ENCODE measurements around the gene CBR4. TPM values are rescaled to one million over a fixed set of nuclear protein-coding genes. Genes with fewer than 3 reads are reported as not detected.

CBR4 gene
- total RNA-seq, 4 donors from 2014 or later: 22.4 to 31.1 (median 26.2) TPM

DNA sequence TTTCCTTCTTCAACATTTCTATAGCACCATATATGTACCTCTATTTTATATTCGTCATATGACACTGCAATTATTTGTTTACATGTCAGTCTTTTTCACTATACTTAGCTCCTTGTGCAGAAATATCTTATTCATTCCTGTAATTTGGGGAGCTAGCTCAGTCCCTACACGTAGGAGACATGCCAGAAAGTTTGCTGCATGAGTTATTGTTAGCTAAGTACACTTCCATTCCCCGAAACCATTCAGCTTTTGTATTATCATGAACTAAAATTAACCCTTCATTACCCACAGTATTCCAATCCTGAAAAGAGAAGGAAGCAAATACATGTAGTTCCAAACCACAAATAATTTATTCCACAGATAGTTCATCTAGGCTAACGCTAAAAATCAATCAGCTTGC lies 10.2 kb downstream of the CBR4 start:
- H3K27me3 ChIP-seq: no peaks in the 10 kb centered on the region
- H3K9me3 ChIP-seq: no peaks in the 10 kb centered on the region
- H3K36me3 ChIP-seq: peaks cover 0 to 42% (median 17%) of the 10 kb centered on the region in 4 donors
- H3K4me3 ChIP-seq: no peak overlapping the region
- WGBS, 2 donors (ENCODE audit: low coverage in 1 of 2): 45 to 57% methylated on average over 4 of the region's 4 CpGs
- H3K4me1 ChIP-seq: no peaks in the 10 kb centered on the region
- intact Hi-C loops (cut with DNase I; ENCODE audit: low total_unique reads): no loop called here
- in situ Hi-C loops (cut with MboI; ENCODE audit: low pct_ligation_motif_present in 1 of 4, low pct_unique_long_range_greater_than_20kb in 1 of 4, low sequenced_read_pairs in 3 of 4): loop anchor here in 3 of 4 donors (25.0 kb wide), 1 partner anchor 487 kb away; no protein-coding TSS in a partner anchor
- no peak for TF ChIP-seq POLR2A (IDR thresholded peaks at IDR 0.05)
- no peak for TF ChIP-seq POLR2AphosphoS5 (IDR thresholded peaks at IDR 0.05)
- TF ChIP-seq EP300 (IDR thresholded peaks at IDR 0.05; ENCODE audit: low read depth): no peak
- TF ChIP-seq, protein P1, sequence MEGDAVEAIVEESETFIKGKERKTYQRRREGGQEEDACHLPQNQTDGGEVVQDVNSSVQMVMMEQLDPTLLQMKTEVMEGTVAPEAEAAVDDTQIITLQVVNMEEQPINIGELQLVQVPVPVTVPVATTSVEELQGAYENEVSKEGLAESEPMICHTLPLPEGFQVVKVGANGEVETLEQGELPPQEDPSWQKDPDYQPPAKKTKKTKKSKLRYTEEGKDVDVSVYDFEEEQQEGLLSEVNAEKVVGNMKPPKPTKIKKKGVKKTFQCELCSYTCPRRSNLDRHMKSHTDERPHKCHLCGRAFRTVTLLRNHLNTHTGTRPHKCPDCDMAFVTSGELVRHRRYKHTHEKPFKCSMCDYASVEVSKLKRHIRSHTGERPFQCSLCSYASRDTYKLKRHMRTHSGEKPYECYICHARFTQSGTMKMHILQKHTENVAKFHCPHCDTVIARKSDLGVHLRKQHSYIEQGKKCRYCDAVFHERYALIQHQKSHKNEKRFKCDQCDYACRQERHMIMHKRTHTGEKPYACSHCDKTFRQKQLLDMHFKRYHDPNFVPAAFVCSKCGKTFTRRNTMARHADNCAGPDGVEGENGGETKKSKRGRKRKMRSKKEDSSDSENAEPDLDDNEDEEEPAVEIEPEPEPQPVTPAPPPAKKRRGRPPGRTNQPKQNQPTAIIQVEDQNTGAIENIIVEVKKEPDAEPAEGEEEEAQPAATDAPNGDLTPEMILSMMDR (IDR thresholded peaks at IDR 0.05): no peak
- DNase-seq: no peak
- no peak overlapping the region for H3K27ac ChIP-seq

DNA sequence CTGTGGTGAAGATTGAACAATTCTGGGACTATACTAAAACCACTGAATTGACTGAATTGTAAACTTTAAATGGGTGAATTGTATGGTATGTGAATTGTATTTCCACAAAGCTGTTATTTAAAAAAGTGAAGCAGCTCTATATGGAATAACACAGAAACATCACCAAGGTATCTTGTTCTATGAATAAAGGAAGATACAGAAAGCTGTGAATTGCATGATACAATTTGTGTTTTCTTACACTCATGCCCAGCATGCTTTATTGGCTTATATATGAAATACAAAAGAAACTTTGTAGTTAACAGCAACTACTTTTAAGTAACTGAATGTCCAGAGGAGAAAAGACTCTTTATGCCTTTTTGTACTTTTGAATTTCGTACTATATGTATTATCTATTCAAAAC lies 11.5 kb downstream of the CBR4 start:
- Histone ChIP-seq H3K27me3 (no peaks in the 10 kb centered on the region), H3K9me3 (no peaks in the 10 kb centered on the region), H3K4me1 (no peaks in the 10 kb centered on the region), H3K4me3 (no peak overlapping the region), H3K27ac (no peak overlapping the region), H3K36me3 (peaks cover 0 to 36% (median 13%) of the 10 kb centered on the region in 4 donors)
- in situ Hi-C loops (cut with MboI; ENCODE audit: low pct_ligation_motif_present in 1 of 4, low pct_unique_long_range_greater_than_20kb in 1 of 4, low sequenced_read_pairs in 3 of 4): no loop called here
- no peak for TF ChIP-seq EP300 (IDR thresholded peaks at IDR 0.05; ENCODE audit: low read depth)
- WGBS, 2 donors (ENCODE audit: low coverage in 1 of 2): 95 to 100% methylated on average over 1 of the region's 1 CpG
- no peak for DNase-seq
- intact Hi-C loops (cut with DNase I; ENCODE audit: low total_unique reads): no loop called here

DNA sequence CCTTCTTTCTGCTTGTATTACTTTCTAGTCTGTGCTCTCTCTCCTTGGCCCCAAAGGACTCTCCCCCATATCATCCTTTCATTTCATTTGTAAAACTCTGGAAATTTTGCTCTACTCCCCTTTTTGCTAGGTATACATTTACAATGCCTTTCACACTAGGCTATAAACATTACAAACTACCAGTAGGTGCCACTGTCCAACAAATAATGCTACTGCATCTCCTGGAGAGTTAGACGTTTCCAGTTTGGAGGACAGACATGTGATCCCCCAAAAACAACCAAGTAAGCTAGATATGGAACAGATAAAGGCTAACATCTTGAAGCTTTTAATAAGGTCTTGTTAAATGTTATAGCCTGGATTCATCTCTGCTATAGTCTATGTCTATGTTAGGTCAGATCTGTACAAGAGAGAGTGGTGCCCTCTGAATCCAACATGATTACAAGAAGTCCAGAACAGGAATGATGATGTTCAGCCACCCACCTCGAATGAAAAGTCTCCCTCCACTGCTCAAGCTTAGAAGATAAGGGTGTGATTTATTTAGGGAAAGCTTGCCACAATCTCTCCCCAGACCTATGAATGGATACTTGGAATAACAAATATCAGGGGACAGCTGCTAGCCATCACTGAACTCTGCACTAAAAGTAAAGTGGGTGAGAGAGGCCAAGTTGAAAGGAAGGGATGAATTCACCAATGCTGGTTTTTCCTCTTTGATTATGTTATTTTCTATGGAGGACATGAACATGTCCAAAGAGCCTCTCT lies 14.3 kb downstream of the CBR4 start:
- no peak for TF ChIP-seq POLR2A (IDR thresholded peaks at IDR 0.05)
- TF ChIP-seq, protein P1 (IDR thresholded peaks at IDR 0.05): peak in 1 of 5 experiments; percentile 10
- no peak for DNase-seq
- in situ Hi-C loops (cut with MboI; ENCODE audit: low pct_ligation_motif_present in 1 of 4, low pct_unique_long_range_greater_than_20kb in 1 of 4, low sequenced_read_pairs in 3 of 4): no loop called here
- Histone ChIP-seq H3K4me3 (no peak overlapping the region), H3K27me3 (no peaks in the 10 kb centered on the region), H3K9me3 (no peaks in the 10 kb centered on the region), H3K36me3 (peaks cover 0 to 19% (median 7%) of the 10 kb centered on the region in 4 donors), H3K27ac (no peak overlapping the region), H3K4me1 (no peaks in the 10 kb centered on the region)
- intact Hi-C loops (cut with DNase I; ENCODE audit: low total_unique reads): no loop called here
- 25% methylated on average over 2 of the region's 2 CpGs for WGBS, 2 donors (ENCODE audit: low coverage in 1 of 2)

DNA sequence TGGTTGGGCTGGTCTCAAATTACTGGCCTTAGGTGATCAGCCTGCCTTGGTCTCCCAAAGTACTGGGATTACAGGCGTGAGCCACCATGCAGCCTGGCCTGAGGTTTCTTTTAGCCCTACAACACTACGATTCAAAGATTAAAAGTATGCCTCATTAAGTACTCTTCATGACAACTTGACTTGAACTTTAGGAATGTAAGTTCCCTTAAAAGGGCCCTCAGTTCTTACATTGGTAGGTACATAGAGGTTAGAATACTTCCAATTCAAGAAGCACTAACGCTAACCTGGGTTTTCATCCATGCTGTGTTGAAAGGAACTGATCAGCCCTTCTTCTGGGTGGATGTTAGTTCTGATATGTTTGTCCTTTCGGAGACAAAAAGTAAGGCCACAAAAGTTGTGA lies 15.1 kb downstream of the CBR4 start:
- DNase-seq: no peak
- Histone ChIP-seq H3K27me3 (no peaks in the 10 kb centered on the region), H3K27ac (no peak overlapping the region), H3K4me3 (no peak overlapping the region), H3K9me3 (no peaks in the 10 kb centered on the region), H3K36me3 (peaks cover 0 to 24% (median 9%) of the 10 kb centered on the region in 4 donors), H3K4me1 (no peaks in the 10 kb centered on the region)
- intact Hi-C loops (cut with DNase I; ENCODE audit: low total_unique reads): no loop called here
- TF ChIP-seq, protein P1 (IDR thresholded peaks at IDR 0.05): no peak
- TF ChIP-seq POLR2AphosphoS5 (IDR thresholded peaks at IDR 0.05): no peak
- no peak for TF ChIP-seq POLR2A (IDR thresholded peaks at IDR 0.05)
- no peak for TF ChIP-seq EP300 (IDR thresholded peaks at IDR 0.05; ENCODE audit: low read depth)
- WGBS, 2 donors (ENCODE audit: low coverage in 1 of 2): 94 to 100% methylated on average over 3 to 4 of the region's 4 CpGs
- in situ Hi-C loops (cut with MboI; ENCODE audit: low pct_ligation_motif_present in 1 of 4, low pct_unique_long_range_greater_than_20kb in 1 of 4, low sequenced_read_pairs in 3 of 4): no loop called here

All from transverse colon (tissue), 4 donors.